ENCODE results near the gene PSEN2.

The PSEN2 gene

GRCh38 chr1:226888021-226888420 is 17.6 kb downstream of the PSEN2 start:
- no peak for DNase-seq

- DNase-seq: no peak
Observed at GRCh38 chr1:226888816-226889215, 18.4 kb downstream of the PSEN2 start.

- no peak for DNase-seq
Observed at GRCh38 chr1:226889616-226890330, 19.4 kb downstream of the PSEN2 start.

GRCh38 chr1:226890331-226891108 is 20.1 kb downstream of the PSEN2 start:
- DNase-seq: no peak

GRCh38 chr1:226891346-226891745 is 20.9 kb downstream of the PSEN2 start:
- no peak for DNase-seq

GRCh38 chr1:226891846-226892523 is 21.6 kb downstream of the PSEN2 start:
- DNase-seq: no peak

GRCh38 chr1:226892524-226892875 is 22.1 kb downstream of the PSEN2 start:
- DNase-seq: no peak

GRCh38 chr1:226893936-226894335 is 23.5 kb downstream of the PSEN2 start:
- no peak for DNase-seq

GRCh38 chr1:226894826-226895225 is 24.4 kb downstream of the PSEN2 start:
- no peak for DNase-seq

- DNase-seq: no peak
Observed at GRCh38 chr1:226895644-226896043, 25.2 kb downstream of the PSEN2 start.

GRCh38 chr1:226898246-226898645 is 27.8 kb downstream of the PSEN2 start:
- no peak for DNase-seq

- DNase-seq: no peak
Observed at GRCh38 chr1:226901421-226901820, 31.0 kb downstream of the PSEN2 start.

GRCh38 chr1:226902601-226903000 is 32.2 kb downstream of the PSEN2 start:
- DNase-seq: no peak

GRCh38 chr1:226903819-226904716 is 33.7 kb downstream of the PSEN2 start:
- no peak for DNase-seq

- no peak for DNase-seq
Observed at GRCh38 chr1:226904772-226905171, 34.4 kb downstream of the PSEN2 start.

GRCh38 chr1:226908419-226908818 is 38.0 kb downstream of the PSEN2 start:
- DNase-seq: no peak

GRCh38 chr1:226908913-226909312 is 38.5 kb downstream of the PSEN2 start:
- DNase-seq: no peak

- DNase-seq: peak; percentile 82
Observed at GRCh38 chr1:226912587-226913176, 42.3 kb downstream of the PSEN2 start.

- DNase-seq: no peak
Observed at GRCh38 chr1:226915672-226915995, 45.2 kb downstream of the PSEN2 start.

GRCh38 chr1:226916497-226916896 is 46.1 kb downstream of the PSEN2 start:
- DNase-seq: no peak

- no peak for DNase-seq
Observed at GRCh38 chr1:226919587-226919986, 49.2 kb downstream of the PSEN2 start.

- no peak for DNase-seq
Observed at GRCh38 chr1:226919995-226920394, 49.6 kb downstream of the PSEN2 start.

- no peak for DNase-seq
Observed at GRCh38 chr1:226920446-226920894, 50.1 kb downstream of the PSEN2 start.
